NCI-H345 (cell line): ENCODE data around the gene ADAMTSL1.

Source experiments
- DNase-seq: peaks from one replicate; lab custom pipeline; 2025; lab: John Stamatoyannopoulos, UW

ADAMTSL1 gene

GRCh38 chr9:18819418-18819817, 345.5 kb downstream of the ADAMTSL1 start:
- DNase-seq, result no peak

DNA sequence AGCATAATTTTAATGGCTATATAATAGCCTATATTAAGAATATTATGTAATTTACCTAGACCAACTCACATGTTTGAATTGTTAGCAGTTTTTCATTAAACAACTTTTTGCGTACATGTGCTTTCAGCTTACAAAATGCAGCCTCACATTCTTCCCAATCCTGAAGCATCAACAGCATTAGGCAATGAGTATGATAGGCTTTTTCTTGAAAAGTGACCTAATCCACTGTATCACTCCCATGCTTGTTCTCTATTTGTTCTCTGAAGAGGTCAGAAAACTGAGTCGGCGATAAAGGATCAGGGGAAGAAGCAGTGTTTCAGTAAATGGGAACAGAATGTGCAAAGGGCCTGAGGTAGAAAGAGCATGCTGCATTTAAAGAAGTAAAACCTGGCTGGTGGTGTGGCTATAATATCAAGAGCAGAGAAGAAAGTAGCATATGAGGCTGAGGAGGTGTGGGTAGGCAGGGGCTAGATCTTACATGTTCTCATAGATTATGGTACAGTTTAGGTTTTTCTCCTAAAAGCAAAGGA, 346.7 kb downstream of the ADAMTSL1 start:
- no peak for DNase-seq

DNA sequence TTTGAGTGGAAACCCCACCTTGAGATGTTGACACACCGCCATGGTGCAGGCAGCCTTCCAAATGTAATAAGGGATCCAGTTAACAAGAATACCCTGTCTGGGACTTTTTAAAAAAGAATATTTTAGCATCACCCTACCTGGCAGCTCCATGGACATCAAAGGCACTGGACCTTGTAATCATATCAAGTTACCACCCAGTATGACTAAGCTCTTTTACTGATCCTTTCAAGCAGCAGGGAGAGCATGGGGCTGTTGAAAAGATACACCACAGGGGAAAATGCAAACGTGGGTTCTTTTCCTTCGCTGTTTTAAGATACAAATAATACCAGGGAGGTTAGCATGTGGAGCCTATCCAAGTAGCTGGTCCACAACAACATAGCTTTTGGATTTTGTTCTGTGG, 347.8 kb downstream of the ADAMTSL1 start:
- peak; percentile 63 for DNase-seq

- no peak for DNase-seq
Measured at GRCh38 chr9:18822850-18823249, 348.9 kb downstream of the ADAMTSL1 start.

DNA sequence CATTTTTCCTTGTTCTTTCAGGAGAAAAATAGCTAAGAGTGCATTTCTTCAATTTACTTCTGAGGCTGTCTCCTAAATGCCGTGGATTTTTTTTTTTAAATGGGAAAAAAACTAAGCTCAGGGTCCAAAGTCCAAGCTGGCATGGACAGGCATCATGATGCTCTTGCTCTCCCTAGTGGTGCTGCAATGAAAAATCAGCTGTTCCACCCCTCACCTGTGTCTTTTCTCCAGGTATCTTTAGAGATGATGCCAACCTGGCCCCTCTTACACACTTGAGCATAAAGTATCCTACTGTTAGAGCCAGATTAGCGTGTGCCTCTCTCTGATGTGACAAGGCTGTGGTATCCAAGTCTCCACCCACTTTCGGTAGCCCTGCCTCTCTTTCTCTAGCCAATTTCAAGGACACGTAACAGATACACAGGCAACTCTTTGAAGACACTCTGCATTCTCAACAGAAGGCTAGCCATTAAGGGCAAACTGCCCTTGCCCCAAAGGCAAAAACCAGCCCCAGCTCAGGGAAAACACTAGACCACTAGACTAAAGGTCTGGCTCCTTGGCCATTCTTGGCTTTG, 350.2 kb downstream of the ADAMTSL1 start:
- peak; percentile 51 for DNase-seq

GRCh38 chr9:18825656-18826170, 351.8 kb downstream of the ADAMTSL1 start:
- no peak for DNase-seq

DNA sequence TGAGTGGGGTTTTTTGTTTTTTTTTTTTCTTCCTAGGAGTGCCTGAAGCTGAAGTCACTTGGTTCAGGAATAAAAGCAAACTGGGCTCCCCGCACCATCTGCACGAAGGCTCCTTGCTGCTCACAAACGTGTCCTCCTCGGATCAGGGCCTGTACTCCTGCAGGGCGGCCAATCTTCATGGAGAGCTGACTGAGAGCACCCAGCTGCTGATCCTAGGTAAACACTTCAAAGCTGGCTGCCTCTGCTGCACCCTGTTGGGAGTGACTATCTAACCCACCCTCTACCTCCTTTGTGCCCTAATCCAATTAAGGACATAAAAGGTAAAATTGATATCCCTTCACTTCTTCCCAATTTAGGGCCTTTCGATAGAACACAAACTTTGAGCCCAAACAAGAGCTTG, 352.3 kb downstream of the ADAMTSL1 start:
- DNase-seq, result peak; percentile 90

GRCh38 chr9:18829066-18829465, 355.1 kb downstream of the ADAMTSL1 start:
- DNase-seq, result no peak

DNA sequence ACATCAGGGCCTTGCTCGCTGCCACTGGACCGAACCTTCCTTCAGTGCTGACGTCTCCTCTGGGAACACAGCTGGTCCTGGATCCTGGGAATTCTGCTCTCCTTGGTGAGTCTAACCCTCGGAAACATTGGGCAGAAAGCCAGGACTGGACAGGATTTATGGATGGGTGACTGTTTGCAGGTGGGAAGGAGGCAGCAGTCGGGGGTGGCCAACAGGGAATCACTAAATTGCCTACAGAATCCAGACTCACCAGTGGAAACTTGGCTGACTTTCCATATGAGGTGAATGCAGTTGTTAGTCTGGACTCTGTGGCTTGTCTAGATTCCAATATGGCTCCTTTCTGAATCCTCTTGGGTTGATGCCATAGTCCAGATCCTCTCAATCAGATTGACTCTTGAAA, 355.9 kb downstream of the ADAMTSL1 start:
- DNase-seq, result no peak

GRCh38 chr9:18834740-18835361, 360.9 kb downstream of the ADAMTSL1 start:
- DNase-seq, result no peak

- no peak for DNase-seq
Measured at GRCh38 chr9:18837402-18837801, 363.4 kb downstream of the ADAMTSL1 start.

DNA sequence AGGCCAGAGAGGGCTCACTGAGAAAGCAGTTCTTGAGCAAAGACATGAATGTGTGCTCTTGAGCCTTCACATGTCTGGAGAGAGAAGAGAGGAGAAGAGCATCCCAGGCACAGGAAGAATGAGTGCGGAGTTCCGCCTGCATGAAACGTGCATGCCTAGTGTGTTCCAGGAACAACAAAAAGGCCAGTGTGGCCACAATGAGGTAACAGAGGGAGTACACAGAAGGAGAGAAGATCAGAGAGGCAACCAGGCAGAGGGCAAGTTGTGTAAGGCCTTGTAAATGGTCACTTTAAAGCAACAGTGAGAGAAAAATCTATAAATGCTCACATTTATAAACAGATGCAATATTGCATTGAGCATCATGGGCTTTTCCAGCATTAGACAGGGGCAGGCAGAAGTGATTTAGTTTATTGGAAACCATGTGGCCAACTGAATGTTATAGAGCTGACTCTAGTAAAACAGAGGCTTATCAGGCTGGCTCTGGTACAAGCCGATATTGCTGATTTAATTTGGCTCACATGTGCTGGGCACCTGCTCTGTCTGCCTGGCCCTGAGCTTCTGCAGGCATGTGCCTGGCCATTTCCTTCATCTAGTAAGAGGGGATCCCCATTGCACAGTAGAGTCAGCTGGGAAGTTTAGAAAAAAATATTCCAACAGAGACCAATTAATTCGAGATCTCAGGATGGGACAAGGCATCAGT, 373.8 kb downstream of the ADAMTSL1 start:
- no peak for DNase-seq

GRCh38 chr9:18848657-18849056, 374.7 kb downstream of the ADAMTSL1 start:
- DNase-seq, result no peak

GRCh38 chr9:18849270-18849669, 375.3 kb downstream of the ADAMTSL1 start:
- no peak for DNase-seq

DNA sequence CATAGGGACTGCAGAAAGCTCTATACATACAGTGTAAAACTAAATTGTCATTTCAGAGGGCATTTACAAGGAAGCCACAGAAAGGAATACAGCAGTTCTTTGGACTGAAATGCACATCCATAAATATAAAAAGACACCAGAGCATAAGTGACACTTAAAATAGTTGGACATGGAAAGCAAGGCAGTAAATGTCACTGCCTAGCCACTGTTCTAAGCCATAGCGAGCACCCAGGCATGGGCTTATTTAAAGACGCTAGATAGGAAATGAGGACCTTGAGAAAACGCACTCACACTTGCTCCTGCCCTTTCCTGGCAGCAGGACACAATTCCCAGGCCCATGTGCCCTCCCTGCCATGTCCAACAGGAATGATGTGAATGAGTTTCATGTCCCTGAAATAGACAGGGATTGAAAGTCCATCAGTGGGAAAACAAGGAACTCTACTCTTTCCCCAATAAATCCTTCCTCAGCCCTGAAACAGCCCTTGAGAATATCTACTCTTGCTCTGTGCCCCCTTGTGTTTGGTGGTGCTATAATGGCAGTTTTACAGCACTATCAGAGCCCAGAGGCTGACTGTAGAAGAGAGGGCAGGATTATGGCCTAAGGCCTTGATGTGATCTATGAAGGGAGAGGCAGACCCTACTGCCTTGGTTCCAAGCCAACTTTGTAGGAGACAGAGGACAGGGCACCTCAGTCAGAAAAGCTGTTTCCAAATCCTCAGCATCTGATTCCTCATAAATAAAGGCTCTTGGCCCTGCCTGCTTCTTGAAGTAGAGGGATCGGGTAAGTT, 376.1 kb downstream of the ADAMTSL1 start:
- no peak for DNase-seq

- DNase-seq, result no peak
Measured at GRCh38 chr9:18851069-18851795, 377.3 kb downstream of the ADAMTSL1 start.

GRCh38 chr9:18855656-18856055, 381.7 kb downstream of the ADAMTSL1 start:
- DNase-seq, result no peak

GRCh38 chr9:18857334-18857733, 383.4 kb downstream of the ADAMTSL1 start:
- no peak for DNase-seq

GRCh38 chr9:18857769-18858168, 383.8 kb downstream of the ADAMTSL1 start:
- DNase-seq, result no peak

DNA sequence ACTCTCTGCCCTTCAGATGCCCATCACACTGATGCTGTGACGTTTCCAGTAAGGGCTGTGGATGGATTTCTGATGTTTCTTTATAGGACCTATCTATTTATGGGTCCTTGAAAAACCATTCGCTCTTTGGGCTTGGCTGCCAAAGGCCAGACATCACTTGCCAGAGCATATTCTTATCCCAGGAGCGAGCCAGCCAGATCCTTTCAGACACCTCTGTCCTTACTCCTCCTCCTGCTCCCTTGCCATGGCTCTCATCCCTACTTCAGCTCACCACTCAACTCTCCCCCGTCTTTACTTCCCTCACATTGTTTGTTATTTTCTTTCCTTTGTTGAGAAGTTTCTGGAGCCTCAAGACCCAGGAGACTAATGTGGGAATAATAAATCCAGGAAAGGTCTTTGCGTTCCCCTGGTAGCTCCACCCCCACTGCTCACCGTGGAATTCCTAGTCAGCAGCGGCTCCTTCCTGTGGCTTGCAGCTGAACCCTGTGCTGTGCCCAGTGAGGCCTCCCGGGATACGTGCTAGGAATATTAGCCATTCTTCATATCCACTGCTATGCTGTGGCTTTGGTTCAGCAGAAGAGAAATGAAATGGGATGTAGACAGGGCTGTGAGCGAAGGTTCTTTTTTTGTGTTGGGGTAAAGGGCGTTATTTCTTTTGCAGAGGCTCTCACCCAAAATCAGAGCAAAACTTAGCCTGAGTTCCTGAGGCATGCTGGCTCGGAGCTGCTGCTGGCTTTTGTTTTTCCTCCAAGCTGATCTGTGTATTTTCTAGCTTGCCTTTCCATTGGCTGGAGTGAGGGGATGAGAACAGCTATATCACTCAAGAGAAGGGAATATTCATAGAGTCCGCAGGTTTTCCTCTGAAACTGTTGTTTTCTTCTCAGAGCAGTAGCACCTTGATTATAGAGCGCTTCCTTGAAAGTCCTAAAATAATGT, 387.9 kb downstream of the ADAMTSL1 start:
- DNase-seq, result no peak
